ENCODE data around the gene PCGF1. TPM values are rescaled to one million over a fixed set of nuclear protein-coding genes. Genes with fewer than 3 reads are reported as not detected.

Gene PCGF1
- total and polyA plus RNA-seq, 2 of the 13 experiments (the other 11 are each of a cell fraction or from before 2014, with no cell fraction given), result 20.4 to 22.6 TPM

DNA sequence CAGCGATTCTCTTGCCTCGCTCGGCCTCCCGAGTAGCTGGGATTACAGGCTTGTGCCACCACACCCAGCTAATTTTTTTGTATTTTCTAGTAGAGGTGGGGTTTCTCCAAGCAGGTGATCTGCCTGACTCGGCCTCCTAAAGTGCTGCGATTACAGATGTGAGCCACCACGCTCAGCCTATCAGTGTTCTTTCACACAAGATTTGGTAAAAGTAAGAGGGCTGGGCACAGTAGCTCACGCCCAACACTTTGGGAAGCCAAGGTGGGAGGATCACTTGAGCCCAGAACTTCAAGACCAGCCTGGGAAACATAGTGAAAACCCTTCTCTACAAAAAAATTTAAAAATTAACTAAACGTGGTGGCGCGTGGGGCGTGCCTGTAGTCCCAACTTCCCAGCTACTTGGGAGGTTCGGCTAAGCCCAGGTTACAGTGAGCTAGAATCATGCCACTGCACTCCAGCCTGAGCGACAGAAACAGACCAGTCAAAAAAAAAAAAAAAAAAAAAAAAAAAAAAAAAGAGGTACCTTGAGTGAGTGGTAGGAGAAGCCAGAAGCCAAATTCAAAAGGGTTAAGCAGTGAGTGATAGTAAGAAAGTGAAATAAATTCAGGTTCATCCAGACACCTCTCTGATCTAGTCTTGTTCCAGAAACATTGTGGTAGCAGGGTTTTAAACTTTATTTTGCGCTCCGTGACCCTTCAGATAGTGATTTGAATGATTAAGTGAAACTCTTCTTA, 36.0 kb downstream of the PCGF1 start (continued):
- TF ChIP-seq, protein P1, sequence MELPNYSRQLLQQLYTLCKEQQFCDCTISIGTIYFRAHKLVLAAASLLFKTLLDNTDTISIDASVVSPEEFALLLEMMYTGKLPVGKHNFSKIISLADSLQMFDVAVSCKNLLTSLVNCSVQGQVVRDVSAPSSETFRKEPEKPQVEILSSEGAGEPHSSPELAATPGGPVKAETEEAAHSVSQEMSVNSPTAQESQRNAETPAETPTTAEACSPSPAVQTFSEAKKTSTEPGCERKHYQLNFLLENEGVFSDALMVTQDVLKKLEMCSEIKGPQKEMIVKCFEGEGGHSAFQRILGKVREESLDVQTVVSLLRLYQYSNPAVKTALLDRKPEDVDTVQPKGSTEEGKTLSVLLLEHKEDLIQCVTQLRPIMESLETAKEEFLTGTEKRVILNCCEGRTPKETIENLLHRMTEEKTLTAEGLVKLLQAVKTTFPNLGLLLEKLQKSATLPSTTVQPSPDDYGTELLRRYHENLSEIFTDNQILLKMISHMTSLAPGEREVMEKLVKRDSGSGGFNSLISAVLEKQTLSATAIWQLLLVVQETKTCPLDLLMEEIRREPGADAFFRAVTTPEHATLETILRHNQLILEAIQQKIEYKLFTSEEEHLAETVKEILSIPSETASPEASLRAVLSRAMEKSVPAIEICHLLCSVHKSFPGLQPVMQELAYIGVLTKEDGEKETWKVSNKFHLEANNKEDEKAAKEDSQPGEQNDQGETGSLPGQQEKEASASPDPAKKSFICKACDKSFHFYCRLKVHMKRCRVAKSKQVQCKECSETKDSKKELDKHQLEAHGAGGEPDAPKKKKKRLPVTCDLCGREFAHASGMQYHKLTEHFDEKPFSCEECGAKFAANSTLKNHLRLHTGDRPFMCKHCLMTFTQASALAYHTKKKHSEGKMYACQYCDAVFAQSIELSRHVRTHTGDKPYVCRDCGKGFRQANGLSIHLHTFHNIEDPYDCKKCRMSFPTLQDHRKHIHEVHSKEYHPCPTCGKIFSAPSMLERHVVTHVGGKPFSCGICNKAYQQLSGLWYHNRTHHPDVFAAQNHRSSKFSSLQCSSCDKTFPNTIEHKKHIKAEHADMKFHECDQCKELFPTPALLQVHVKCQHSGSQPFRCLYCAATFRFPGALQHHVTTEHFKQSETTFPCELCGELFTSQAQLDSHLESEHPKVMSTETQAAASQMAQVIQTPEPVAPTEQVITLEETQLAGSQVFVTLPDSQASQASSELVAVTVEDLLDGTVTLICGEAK (IDR thresholded peaks at IDR 0.05), result peak; percentile 14; the same call in 1 of the 2 replicates
- TF ChIP-seq, protein P1 (CRISPR knock-in tag; IDR thresholded peaks at IDR 0.05), result no peak
- TF ChIP-seq KLF9 (CRISPR knock-in tag; IDR thresholded peaks at IDR 0.05; ENCODE audit: low read depth), result no peak
